Panc1 (cell line): ENCODE measurements around the gene VSNL1. TPM values are rescaled to one million over a fixed set of nuclear protein-coding genes. Genes with fewer than 3 reads are reported as not detected.

ENCODE experiments used
- ATAC-seq: fragments of 200-7000 bp; cut with Tn5 transposase; 2 replicates; pipeline ENCODE4 v1.9.1; 2020; ENCODE audit warnings: mild to moderate bottlenecking, moderate library complexity
- BruUV-seq: library from RNA; stranded (reverse); fragments of 400-500 nt; replicated peaks from 2 replicates; lab custom pipeline; 2021; lab: Mats Ljungman, UMichigan
- CTCF ChIA-PET: fragments of 300-600 bp; sonication (Branson Sonifier 250); formaldehyde crosslinking; loops from one replicate; lab custom pipeline; 2022; ENCODE audit warnings: antibody characterized with exemption; lab: Charles Lee
- POLR2A ChIA-PET: fragments of 300-600 bp; sonication (Branson Sonifier 250); formaldehyde crosslinking; loops from one replicate; lab custom pipeline; 2022; ENCODE audit warnings: antibody characterized with exemption; lab: Charles Lee
- DNase-seq: peaks from one replicate; pipeline ENCODE4 v3.0.0-alpha.2; 2010; ENCODE audit warnings: low read depth, low spot score
- H3K27ac ChIP-seq: 2 replicates; pipeline ENCODE4 v1.5.1; 2011; ENCODE audit warnings: mild to moderate bottlenecking, low read length, inconsistent platforms
- H3K27me3 ChIP-seq: fragments of 200-500 bp; sonication (Bioruptor generic); 2 replicates; pipeline ENCODE4 v1.6.0; 2014; ENCODE audit warnings: low read length, inconsistent platforms; ENCODE audit not compliant: control insufficient read depth, insufficient read depth
- H3K36me3 ChIP-seq: fragments of 200-500 bp; sonication (Bioruptor generic); 2 replicates; pipeline ENCODE4 v1.5.1; 2014; ENCODE audit warnings: inconsistent platforms, mild to moderate bottlenecking, low read length, moderate library complexity; ENCODE audit not compliant: control insufficient read depth, insufficient read depth
- H3K4me1 ChIP-seq: 2 replicates; pipeline ENCODE4 v1.5.1; 2011; ENCODE audit warnings: inconsistent platforms, mild to moderate bottlenecking, low read length, moderate library complexity; ENCODE audit not compliant: control insufficient read depth, insufficient read depth
- H3K4me3 ChIP-seq, 2 experiments: 2 replicates each; pipeline ENCODE4 v1.5.1; 2011 to 2012; ENCODE audit warnings: low read depth in 2 of 2, low read length in 2 of 2, mild to moderate bottlenecking in 2 of 2, inconsistent platforms in 1 of 2, moderate library complexity in 1 of 2
- H3K9me3 ChIP-seq: fragments of 200-500 bp; sonication (Bioruptor generic); 2 replicates; pipeline ENCODE4 v1.5.1; 2014; ENCODE audit warnings: low read depth, mild to moderate bottlenecking, inconsistent platforms, low read length, moderate library complexity; ENCODE audit not compliant: control insufficient read depth, insufficient read depth
- CTCF ChIP-seq: fragments of 450-650 bp; IDR thresholded peaks from 2 replicates; pipeline ENCODE4 v1.5.1; 2017; ENCODE audit warnings: mild to moderate bottlenecking
- POLR2AphosphoS5 ChIP-seq: IDR thresholded peaks from 2 replicates; pipeline ENCODE4 v1.6.1; 2012; ENCODE audit warnings: mild to moderate bottlenecking, low read depth, low read length, moderate library complexity
- REST ChIP-seq, 2 experiments: IDR thresholded peaks; 2 replicates each; pipeline ENCODE4 v1.6.1; 2011 to 2012; ENCODE audit warnings: low read depth in 2 of 2, control low read depth in 1 of 2, low read length in 1 of 2, mild to moderate bottlenecking in 1 of 2, moderate library complexity in 1 of 2; ENCODE audit not compliant: insufficient read depth in 1 of 2
- SIN3A ChIP-seq: IDR thresholded peaks from 2 replicates; pipeline ENCODE4 v1.6.1; 2012; ENCODE audit warnings: low read depth, mild to moderate bottlenecking, low read length, moderate library complexity, borderline replicate concordance; ENCODE audit not compliant: insufficient read depth
- TCF7L2 ChIP-seq: IDR thresholded peaks from 2 replicates; pipeline ENCODE4 v1.6.1; 2011; ENCODE audit warnings: mild to moderate bottlenecking, low read depth, low read length, inconsistent platforms
- in situ Hi-C: cut with HindIII; loops from 2 replicates; pipeline ENCODE4 v1.10.0; 2016; ENCODE audit warnings: low sequenced_read_pairs, low pct_unique_long_range_greater_than_20kb
- intact Hi-C: fragments of 100-400 bp; cut with micrococcal nuclease; formaldehyde crosslinking; loops from one replicate; pipeline ENCODE4 v1.10.0; 2022; ENCODE audit not compliant: unreplicated experiment
- total RNA-seq: library from RNA; stranded (reverse); gene quantifications from one replicate; pipeline ENCODE4 v1.2.1, GENCODE V29; 2021; ENCODE audit not compliant: unreplicated experiment

The VSNL1 gene
- total RNA-seq, 1 experiment from 2014 or later, result not detected

GRCh38 chr2:17576802-17577201, 36.3 kb downstream of the VSNL1 start:
- no peaks in the 10 kb centered on the region for H3K36me3 ChIP-seq
- ChIA-PET POLR2A (no interaction called here), CTCF (no interaction called here)
- ATAC-seq (no peak), DNase-seq (no peak)
- in situ Hi-C loops (no loop called here), intact Hi-C loops (no loop called here)
- no peaks in the 10 kb centered on the region for H3K9me3 ChIP-seq
- no peak overlapping the region for H3K4me3 ChIP-seq
- no peaks in the 10 kb centered on the region for H3K27me3 ChIP-seq
- TF ChIP-seq CTCF, result no peak
- TF ChIP-seq SIN3A, result no peak
- no peak for TF ChIP-seq REST (IDR thresholded peaks at IDR 0.05; ENCODE audit: insufficient read depth in 1 of 2, low read depth in 2 of 2, low read length in 1 of 2)
- TF ChIP-seq POLR2AphosphoS5, result no peak
- no peak for TF ChIP-seq TCF7L2
- BruUV-seq, result no TSS peak
- no peaks in the 10 kb centered on the region for H3K4me1 ChIP-seq
- no peak overlapping the region for H3K27ac ChIP-seq

- no peaks in the 10 kb centered on the region for H3K9me3 ChIP-seq
- no peak for ATAC-seq
- no peak overlapping the region for H3K4me3 ChIP-seq
- no peak for DNase-seq
- POLR2A ChIA-PET, result no interaction called here
- CTCF ChIA-PET, result no interaction called here
- no peak overlapping the region for H3K27ac ChIP-seq
- H3K4me1 ChIP-seq, result no peaks in the 10 kb centered on the region
- H3K36me3 ChIP-seq, result no peaks in the 10 kb centered on the region
- intact Hi-C loops, result no loop called here
- H3K27me3 ChIP-seq, result no peaks in the 10 kb centered on the region
- in situ Hi-C loops, result no loop called here
- BruUV-seq, result no TSS peak
- no peak for TF ChIP-seq SIN3A
- no peak for TF ChIP-seq REST (IDR thresholded peaks at IDR 0.05; ENCODE audit: insufficient read depth in 1 of 2, low read depth in 2 of 2, low read length in 1 of 2)
- no peak for TF ChIP-seq CTCF
- TF ChIP-seq POLR2AphosphoS5, result no peak
- no peak for TF ChIP-seq TCF7L2
Observed at GRCh38 chr2:17578466-17578928, 38.0 kb downstream of the VSNL1 start.
